AG09319 (cell line): ENCODE measurements around the gene RAB5B.
A peak's percentile ranks its signal among the peaks of the same experiment; 100 is the strongest.

Experiments
- DNase-seq: peaks from one replicate; pipeline ENCODE4 v3.0.0-alpha.2; 2010; ENCODE audit warnings: low read depth; ENCODE audit errors: extremely low read depth
- CTCF ChIP-seq: IDR thresholded peaks from 2 replicates; pipeline ENCODE4 v1.5.1; 2011; ENCODE audit warnings: low read depth, mild to moderate bottlenecking, inconsistent platforms, low read length, moderate library complexity

The RAB5B gene

GRCh38 chr12:55973599-55974307 lies at the start of gene RAB5B:
Gene RAB5B, plus strand, starts transcription at chr12:55974078. Its CDS starts 12,883 bp downstream, at chr12:55986961.
- TF ChIP-seq CTCF, result no peak
- DNase-seq, result peak; percentile 100

- TF ChIP-seq CTCF, result no peak
- DNase-seq, result no peak
Observed at GRCh38 chr12:55925371-55925770, 48.5 kb upstream of the RAB5B start.

GRCh38 chr12:55925870-55926737 lies 47.8 kb upstream of the RAB5B start:
- no peak for DNase-seq
- TF ChIP-seq CTCF, result no peak

GRCh38 chr12:55926738-55927587 lies 46.9 kb upstream of the RAB5B start:
- TF ChIP-seq CTCF, result peak; percentile 80
- DNase-seq, result peak; percentile 77

- no peak for DNase-seq
- no peak for TF ChIP-seq CTCF
Observed at GRCh38 chr12:55927588-55928502, 46.0 kb upstream of the RAB5B start, which contains the start of gene PYM1. Gene PYM1, minus strand, starts transcription at chr12:55927894. Its CDS starts 133 bp downstream, at chr12:55927761.

- no peak for DNase-seq
Observed at GRCh38 chr12:55929306-55929791, 44.5 kb upstream of the RAB5B start.

More at GRCh38 chr12:55929306-55929791, 44.5 kb upstream of the RAB5B start:
- TF ChIP-seq CTCF, result no peak
